Keratinocyte (primary cell): ENCODE measurements around the gene KDM5B. TPM values are rescaled to one million over a fixed set of nuclear protein-coding genes. Genes with fewer than 3 reads are reported as not detected.
"Not testable (repeated sequence)": the region's sequence is repeated elsewhere in the genome, so short reads cannot be mapped to it uniquely, and the experiment has no call there.

Experiments used
- DNase-seq: peaks from one replicate; pipeline ENCODE4 v3.0.0-alpha.2; 2011; ENCODE audit warnings: low read depth, missing footprints, low spot score
- FAIRE-seq: peaks from 2 replicates; lab custom pipeline; 2011; peaks lifted over from hg19 to GRCh38; lab: Jason Lieb, UNC
- H2AFZ ChIP-seq: 2 replicates; pipeline ENCODE4 v1.6.0; 2012; ENCODE audit warnings: low read length, control low read depth, inconsistent platforms; ENCODE audit not compliant: control insufficient read depth
- H3K27ac ChIP-seq: 2 replicates; pipeline ENCODE4 v1.5.1; 2011; ENCODE audit warnings: low read length; ENCODE audit not compliant: control insufficient read depth, insufficient read depth
- H3K27me3 ChIP-seq: 3 replicates; pipeline ENCODE4 v1.6.0; 2011; ENCODE audit warnings: low read length; ENCODE audit not compliant: control insufficient read depth, insufficient read depth; ENCODE audit errors: extremely low read depth
- H3K36me3 ChIP-seq, 2 experiments: 2 replicates in 1 of 2; 3 replicates in 1 of 2; pipeline ENCODE4 v1.5.1; 2011; ENCODE audit warnings: low read length in 2 of 2, mild to moderate bottlenecking in 1 of 2; ENCODE audit not compliant: control insufficient read depth in 2 of 2, insufficient read depth in 2 of 2; ENCODE audit errors: extremely low read depth in 1 of 2
- H3K4me1 ChIP-seq: 3 replicates; pipeline ENCODE4 v1.5.1; 2011; ENCODE audit warnings: low read length; ENCODE audit not compliant: control insufficient read depth, insufficient read depth; ENCODE audit errors: extremely low read depth
- H3K4me2 ChIP-seq: 3 replicates; pipeline ENCODE4 v1.6.0; 2011; ENCODE audit warnings: low read depth, low read length; ENCODE audit not compliant: control insufficient read depth, insufficient read depth; ENCODE audit errors: extremely low read depth
- H3K4me3 ChIP-seq, 3 experiments: fragments of 200-600 bp in 1 of 3; sonication (generic) in 1 of 3; 2 replicates in 2 of 3; 3 replicates in 1 of 3; pipeline ENCODE4 v1.5.1; 2011 to 2016; ENCODE audit warnings: low read length in 3 of 3, mild to moderate bottlenecking in 3 of 3, control low read depth in 2 of 3, inconsistent platforms in 1 of 3, low read depth in 1 of 3, mixed read lengths in 1 of 3, mixed run types in 1 of 3, moderate library complexity in 1 of 3; ENCODE audit not compliant: control insufficient read depth in 2 of 3, insufficient read depth in 2 of 3; ENCODE audit errors: extremely low read depth in 1 of 3
- H3K79me2 ChIP-seq: 2 replicates; pipeline ENCODE4 v1.6.0; 2012; ENCODE audit warnings: low read length; ENCODE audit not compliant: control insufficient read depth, insufficient read depth
- H3K9ac ChIP-seq: 3 replicates; pipeline ENCODE4 v1.6.0; 2011; ENCODE audit warnings: low read length; ENCODE audit not compliant: control insufficient read depth, insufficient read depth; ENCODE audit errors: extremely low read depth
- H3K9me1 ChIP-seq: 3 replicates; pipeline ENCODE4 v1.6.0; 2011; ENCODE audit warnings: low read length; ENCODE audit not compliant: control insufficient read depth, insufficient read depth; ENCODE audit errors: extremely low read depth
- H3K9me3 ChIP-seq: 2 replicates; pipeline ENCODE4 v1.5.1; 2012; ENCODE audit warnings: low read depth, low read length; ENCODE audit not compliant: control insufficient read depth
- H4K20me1 ChIP-seq: 3 replicates; pipeline ENCODE4 v1.6.0; 2011; ENCODE audit warnings: low read length; ENCODE audit not compliant: control insufficient read depth, insufficient read depth; ENCODE audit errors: extremely low read depth
- EZH2 ChIP-seq: IDR thresholded peaks from one replicate; pipeline ENCODE4 v1.6.1; 2012; ENCODE audit warnings: inconsistent platforms, mild to moderate bottlenecking, low read length, moderate library complexity
- dilution Hi-C: fragments of 300-500 bp; cut with MboI; formaldehyde crosslinking; loops from one replicate; pipeline ENCODE4 v1.7.0; 2020; ENCODE audit warnings: low sequenced_read_pairs; ENCODE audit not compliant: extremely low pct_ligation_motif_present
- polyA plus RNA-seq, 5 experiments: library from polyadenylated mRNA; depleted of rRNA in 3 of 5; stranded (reverse) in 3 of 5; stranded (forward) in 1 of 5; unstranded in 1 of 5; fragments of >200 nt; gene quantifications; 1 replicate in 1 of 5; 2 replicates in 3 of 5; 3 replicates in 1 of 5; pipeline versions ENCODE4 v1.2.1 to v1.2.3, GENCODE V29; 2011 to 2012; ENCODE audit warnings: missing spikeins in 2 of 5, low read depth in 1 of 5, low replicate concordance in 1 of 5
- TF ChIP-seq, protein P1 (sequence below), 3 experiments: IDR thresholded peaks in 1 of 3; conservative IDR thresholded peaks in 1 of 3; optimal IDR thresholded peaks in 1 of 3; 2 replicates in 2 of 3; 3 replicates in 1 of 3; pipeline versions ENCODE3 to v1.5.1; 2011; ENCODE audit warnings: low read length in 3 of 3, mild to moderate bottlenecking in 3 of 3, moderate library complexity in 2 of 3, control low read depth in 1 of 3, inconsistent platforms in 1 of 3; ENCODE audit not compliant: insufficient read depth in 2 of 3; ENCODE audit errors: extremely low read depth in 1 of 3

The KDM5B gene
- polyA plus RNA-seq, 1 donor (not counting 4 experiments of a cell fraction or from before 2014, with no cell fraction given): 60.1 TPM

DNA sequence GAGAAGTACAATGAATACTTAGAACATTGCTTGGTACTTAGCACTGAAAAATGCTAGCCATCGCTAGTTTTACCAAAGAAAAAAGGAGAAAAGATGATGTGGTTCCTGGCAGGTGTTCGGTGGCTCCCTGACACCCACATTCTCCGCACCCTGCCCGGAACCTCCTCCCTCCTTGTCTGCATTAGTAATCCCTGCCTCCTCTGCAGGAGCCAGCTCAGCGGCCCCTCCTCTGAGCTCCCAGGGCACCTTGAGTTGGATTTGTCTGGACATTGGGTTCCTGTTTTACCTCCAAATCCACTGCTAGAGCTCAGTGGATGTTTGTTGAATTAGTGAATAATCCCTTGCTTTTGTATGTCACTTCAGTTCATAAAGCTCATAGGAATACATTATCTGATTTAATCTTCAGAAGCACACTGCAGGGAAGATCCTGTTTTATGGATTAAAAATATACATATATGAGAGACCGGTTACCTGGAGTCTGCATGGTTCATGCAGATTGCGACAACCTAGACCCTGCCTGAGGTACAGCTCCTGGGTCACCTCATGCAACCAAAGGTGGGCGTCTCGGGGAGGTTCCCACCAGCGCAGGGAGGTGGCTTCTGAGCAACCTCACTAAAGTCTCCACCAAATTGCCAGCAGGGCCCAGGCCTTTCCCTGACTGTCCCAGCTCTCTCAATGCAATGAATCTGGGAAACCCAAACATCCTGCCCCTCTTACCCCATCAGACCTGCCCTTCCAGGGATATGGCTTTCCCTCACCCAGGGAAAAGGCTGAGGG lies 26.7 kb upstream of the KDM5B start:
- Histone ChIP-seq H4K20me1 (no peaks in the 10 kb centered on the region), H3K27ac (no peak overlapping the region), H3K4me3 (no peak overlapping the region), H3K9me1 (no peaks in the 10 kb centered on the region), H3K27me3 (no peaks in the 10 kb centered on the region), H3K4me1 (peaks cover 38% of the 10 kb centered on the region), H3K79me2 (no peaks in the 10 kb centered on the region), H3K36me3 (no peaks in the 10 kb centered on the region), H3K9me3 (no peaks in the 10 kb centered on the region), H2AFZ (no peak overlapping the region), H3K9ac (no peak overlapping the region), H3K4me2 (peak overlapping the region; percentile 25)
- TF ChIP-seq EZH2: no peak
- TF ChIP-seq, protein P1, sequence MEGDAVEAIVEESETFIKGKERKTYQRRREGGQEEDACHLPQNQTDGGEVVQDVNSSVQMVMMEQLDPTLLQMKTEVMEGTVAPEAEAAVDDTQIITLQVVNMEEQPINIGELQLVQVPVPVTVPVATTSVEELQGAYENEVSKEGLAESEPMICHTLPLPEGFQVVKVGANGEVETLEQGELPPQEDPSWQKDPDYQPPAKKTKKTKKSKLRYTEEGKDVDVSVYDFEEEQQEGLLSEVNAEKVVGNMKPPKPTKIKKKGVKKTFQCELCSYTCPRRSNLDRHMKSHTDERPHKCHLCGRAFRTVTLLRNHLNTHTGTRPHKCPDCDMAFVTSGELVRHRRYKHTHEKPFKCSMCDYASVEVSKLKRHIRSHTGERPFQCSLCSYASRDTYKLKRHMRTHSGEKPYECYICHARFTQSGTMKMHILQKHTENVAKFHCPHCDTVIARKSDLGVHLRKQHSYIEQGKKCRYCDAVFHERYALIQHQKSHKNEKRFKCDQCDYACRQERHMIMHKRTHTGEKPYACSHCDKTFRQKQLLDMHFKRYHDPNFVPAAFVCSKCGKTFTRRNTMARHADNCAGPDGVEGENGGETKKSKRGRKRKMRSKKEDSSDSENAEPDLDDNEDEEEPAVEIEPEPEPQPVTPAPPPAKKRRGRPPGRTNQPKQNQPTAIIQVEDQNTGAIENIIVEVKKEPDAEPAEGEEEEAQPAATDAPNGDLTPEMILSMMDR (optimal IDR thresholded peaks at IDR 0.05 in 1 of 3, IDR thresholded peaks at IDR 0.05 in 1 of 3, conservative IDR thresholded peaks at IDR 0.05 in 1 of 3; ENCODE audit: extremely low read depth in 1 of 3, insufficient read depth in 2 of 3, low read length in 3 of 3): no peak
- DNase-seq: no peak
- dilution Hi-C loops: no loop called here
- peak; percentile 60 for FAIRE-seq

DNA sequence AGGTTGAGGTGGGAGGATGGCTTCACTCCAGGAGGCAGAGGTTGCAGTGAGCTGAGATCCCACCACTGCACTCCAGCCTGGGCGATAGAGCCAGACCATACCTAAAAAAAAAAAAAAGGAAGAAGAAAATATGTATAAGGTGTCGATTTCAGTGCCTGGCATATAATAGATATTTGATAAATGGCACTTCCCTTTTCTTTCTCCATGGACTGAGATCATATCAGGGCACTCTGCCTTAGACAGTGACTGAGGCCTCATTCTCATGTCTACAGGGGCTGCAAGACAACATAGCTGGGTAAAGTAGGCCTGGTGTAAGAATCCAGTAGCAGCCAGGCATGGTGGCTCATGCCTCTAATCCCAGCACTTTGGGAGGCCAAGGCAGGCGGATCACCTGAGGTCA lies 23.7 kb upstream of the KDM5B start:
- FAIRE-seq (no peak), DNase-seq (no peak)
- H3K9me3 ChIP-seq: no peaks in the 10 kb centered on the region
- H3K27me3 ChIP-seq: no peaks in the 10 kb centered on the region
- TF ChIP-seq EZH2: no peak
- TF ChIP-seq, protein P1 (optimal IDR thresholded peaks at IDR 0.05 in 1 of 3, IDR thresholded peaks at IDR 0.05 in 1 of 3, conservative IDR thresholded peaks at IDR 0.05 in 1 of 3; ENCODE audit: extremely low read depth in 1 of 3, insufficient read depth in 2 of 3, low read length in 3 of 3): no peak
- H3K9ac ChIP-seq: no peak overlapping the region
- H2AFZ ChIP-seq: no peak overlapping the region
- no peaks in the 10 kb centered on the region for H3K9me1 ChIP-seq
- peaks cover 26% of the 10 kb centered on the region for H3K4me1 ChIP-seq
- H4K20me1 ChIP-seq: no peaks in the 10 kb centered on the region
- H3K4me3 ChIP-seq: no peak overlapping the region
- dilution Hi-C loops: no loop called here
- no peak overlapping the region for H3K4me2 ChIP-seq
- no peaks in the 10 kb centered on the region for H3K36me3 ChIP-seq
- no peak overlapping the region for H3K27ac ChIP-seq
- H3K79me2 ChIP-seq: no peaks in the 10 kb centered on the region

DNA sequence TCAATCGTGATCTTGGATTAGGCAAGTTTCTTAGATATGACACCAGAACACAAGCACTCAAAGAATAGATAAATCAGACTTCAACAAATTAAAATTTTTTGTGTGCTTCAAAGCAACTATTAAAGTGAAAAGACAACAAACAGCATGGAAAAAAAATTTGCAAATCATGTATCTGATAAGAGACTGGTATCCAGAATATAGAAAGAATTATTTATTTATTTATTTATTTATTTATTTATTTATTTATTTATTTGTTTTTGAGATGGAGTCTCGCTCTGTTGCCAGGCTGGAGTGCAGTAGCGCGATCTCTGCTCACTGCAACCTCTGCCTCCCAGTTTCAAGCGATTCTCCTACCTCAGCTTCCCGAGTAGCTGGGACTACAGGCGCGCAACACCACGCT lies 21.0 kb upstream of the KDM5B start:
- H3K79me2 ChIP-seq, H3K27ac ChIP-seq, H4K20me1 ChIP-seq, H3K36me3 ChIP-seq, H3K9me3 ChIP-seq, H3K4me2 ChIP-seq, H3K4me1 ChIP-seq, H3K27me3 ChIP-seq, H2AFZ ChIP-seq, dilution Hi-C loops, H3K9ac ChIP-seq, FAIRE-seq, H3K9me1 ChIP-seq, H3K4me3 ChIP-seq, DNase-seq: not testable (repeated sequence)
